NCI-H226 (cell line): ENCODE measurements around the gene MEF2C.

Source experiments
- DNase-seq: peaks from one replicate; pipeline ENCODE4 v3.0.0-alpha.2; 2015

MEF2C gene

GRCh38 chr5:88671505-88672499 is 211.2 kb downstream of the MEF2C start:
- no peak for DNase-seq

GRCh38 chr5:88671106-88671504 is 211.9 kb downstream of the MEF2C start:
- DNase-seq, result no peak

GRCh38 chr5:88670461-88670860 is 212.5 kb downstream of the MEF2C start:
- DNase-seq, result no peak

- no peak for DNase-seq
These were observed 213.5 kb downstream of the MEF2C start for GRCh38 chr5:88669371-88670050.

- no peak for DNase-seq
These were observed 215.3 kb downstream of the MEF2C start for GRCh38 chr5:88667496-88668201.
